Measurements from ENCODE around the gene SP9.

SP9 gene

DNA sequence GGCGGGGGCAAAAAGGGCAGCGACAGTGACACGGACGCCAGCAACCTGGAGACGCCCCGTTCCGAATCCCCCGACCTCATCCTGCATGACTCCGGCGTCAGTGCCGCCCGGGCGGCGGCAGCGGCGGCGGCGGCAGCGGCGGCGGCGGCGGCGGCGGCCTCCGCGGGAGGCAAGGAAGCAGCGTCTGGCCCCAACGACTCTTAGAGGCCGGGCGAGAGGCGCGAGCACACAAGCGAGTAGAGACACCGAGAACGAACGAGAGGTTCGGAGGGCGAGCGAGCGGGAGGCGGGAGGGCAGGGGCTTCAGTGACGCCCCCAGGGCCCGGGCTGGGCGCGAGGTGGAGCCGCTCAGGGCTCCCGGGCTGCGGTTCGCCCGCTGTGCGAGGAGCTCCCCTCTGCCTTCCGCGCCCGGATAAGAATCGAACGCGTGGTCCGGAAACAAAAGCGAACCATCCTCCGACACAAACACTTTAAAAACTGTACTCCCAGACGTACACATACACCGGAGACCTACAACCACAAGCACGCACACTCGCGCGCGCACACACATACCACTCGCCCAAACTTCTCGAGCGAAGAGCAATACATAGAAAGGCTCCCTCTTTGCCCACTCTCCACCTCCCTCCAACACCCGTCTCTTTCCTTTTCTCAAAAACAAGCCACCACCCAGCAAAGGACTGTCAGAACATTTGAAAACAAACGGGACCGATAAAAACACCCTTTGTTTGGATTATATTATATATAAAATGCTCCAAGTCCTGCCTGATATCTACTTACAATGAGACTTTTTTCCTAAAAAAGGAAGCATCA lies 2.8 kb downstream of the SP9 start:
- FAIRE-seq (no peak), DNase-seq (ENCODE audit: insufficient read length, low spot score) (no peak)
- TF ChIP-seq SPI1 (IDR thresholded peaks at IDR 0.05; ENCODE audit: low read depth, low read length) (no peak), PAX5 (IDR thresholded peaks at IDR 0.05; ENCODE audit: insufficient read depth, low read length, severe bottlenecking) (no peak), POLR2AphosphoS5 (IDR thresholded peaks at IDR 0.05; ENCODE audit: low read depth, low read length) (no peak), POLR2A (IDR thresholded peaks at IDR 0.05; ENCODE audit: low read depth, low read length) (no peak)

DNA sequence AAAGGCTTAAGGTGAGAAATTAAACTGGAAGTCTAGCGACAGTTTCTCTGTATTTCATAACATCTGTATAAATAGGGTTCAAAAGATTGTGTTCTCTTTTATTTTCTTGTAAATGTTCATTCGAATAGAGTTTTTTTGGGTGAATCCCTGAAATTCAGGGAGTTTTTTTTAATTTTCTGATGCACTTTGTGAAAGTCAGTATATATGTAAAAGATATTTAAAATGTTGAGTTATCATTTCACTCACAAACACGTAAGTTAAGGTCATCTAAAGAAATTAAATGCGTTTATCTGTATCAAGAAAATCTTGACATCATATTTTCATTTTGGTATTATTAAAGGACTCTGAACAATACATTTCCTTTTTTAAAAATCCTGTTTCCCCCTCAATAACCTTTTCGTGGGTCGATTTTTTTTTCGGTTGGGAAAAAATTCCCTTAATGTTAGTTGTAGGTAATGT lies 3.4 kb downstream of the SP9 start:
- no peak for DNase-seq (ENCODE audit: insufficient read length, low spot score)
- no peak for FAIRE-seq
- TF ChIP-seq POU2F2 (IDR thresholded peaks at IDR 0.05; ENCODE audit: low read depth, low read length) = no peak
- no peak for TF ChIP-seq TAF1 (IDR thresholded peaks at IDR 0.05; ENCODE audit: low read depth, low read length)
- TF ChIP-seq SPI1 (IDR thresholded peaks at IDR 0.05; ENCODE audit: low read depth, low read length) = no peak
- no peak for TF ChIP-seq PAX5 (IDR thresholded peaks at IDR 0.05; ENCODE audit: insufficient read depth, low read length, severe bottlenecking)
- TF ChIP-seq POLR2A (IDR thresholded peaks at IDR 0.05; ENCODE audit: low read depth, low read length) = no peak
- TF ChIP-seq POLR2AphosphoS5 (IDR thresholded peaks at IDR 0.05; ENCODE audit: low read depth, low read length) = no peak

- TF ChIP-seq SPI1 (IDR thresholded peaks at IDR 0.05; ENCODE audit: low read depth, low read length) (no peak), POLR2AphosphoS5 (IDR thresholded peaks at IDR 0.05; ENCODE audit: low read depth, low read length) (no peak), POLR2A (IDR thresholded peaks at IDR 0.05; ENCODE audit: low read depth, low read length) (no peak), PAX5 (IDR thresholded peaks at IDR 0.05; ENCODE audit: insufficient read depth, low read length, severe bottlenecking) (no peak), TAF1 (IDR thresholded peaks at IDR 0.05; ENCODE audit: low read depth, low read length) (no peak), POU2F2 (IDR thresholded peaks at IDR 0.05; ENCODE audit: low read depth, low read length) (no peak)
- DNase-seq (ENCODE audit: insufficient read length, low spot score) = no peak
- no peak for FAIRE-seq
Measured at GRCh38 chr2:174338671-174339560, 4.2 kb downstream of the SP9 start.

DNA sequence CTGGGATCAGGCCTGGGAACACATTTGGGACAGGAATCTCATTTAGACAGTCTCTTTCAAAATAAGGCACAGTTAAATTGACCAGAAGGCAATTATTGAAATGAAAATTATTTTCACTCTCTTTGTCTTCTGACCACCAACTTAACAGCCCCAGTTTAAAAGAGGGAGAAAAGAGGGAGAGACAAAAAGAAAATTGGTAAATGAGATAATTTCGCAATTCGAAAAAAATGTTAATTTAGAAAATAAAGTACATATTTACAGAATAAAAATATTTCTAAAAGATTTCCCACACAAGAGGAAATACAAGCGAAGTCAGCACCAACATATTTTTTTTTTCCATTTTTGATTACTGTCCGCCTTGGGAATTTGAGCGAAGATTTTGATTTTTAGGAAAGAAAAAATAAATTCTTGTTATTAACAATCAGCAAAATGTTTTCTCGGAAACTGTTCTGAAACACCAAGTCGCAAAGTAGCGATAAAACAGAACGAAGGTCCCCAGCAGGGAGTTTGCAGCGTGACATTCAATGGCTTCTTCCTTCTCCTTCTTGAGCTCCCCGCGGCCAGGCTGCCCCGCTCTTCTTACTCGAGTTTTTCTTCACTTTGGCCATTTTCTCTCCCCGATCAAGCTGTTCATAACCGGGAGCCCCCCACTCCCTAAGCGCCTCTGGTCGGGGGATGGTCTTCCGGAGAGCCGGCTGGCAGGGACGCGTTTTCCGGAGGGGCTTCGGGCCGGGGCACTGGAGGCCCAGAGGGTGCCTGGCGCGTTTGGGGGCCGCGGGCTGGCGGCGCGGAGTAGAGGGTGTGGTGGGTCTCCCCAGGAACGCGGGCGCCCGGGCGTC lies 5.0 kb downstream of the SP9 start:
- FAIRE-seq (no peak), DNase-seq (ENCODE audit: insufficient read length, low spot score) (no peak)
- TF ChIP-seq POLR2AphosphoS5 (IDR thresholded peaks at IDR 0.05; ENCODE audit: low read depth, low read length) = no peak
- TF ChIP-seq TAF1 (IDR thresholded peaks at IDR 0.05; ENCODE audit: low read depth, low read length) = no peak
- no peak for TF ChIP-seq PAX5 (IDR thresholded peaks at IDR 0.05; ENCODE audit: insufficient read depth, low read length, severe bottlenecking)
- TF ChIP-seq SPI1 (IDR thresholded peaks at IDR 0.05; ENCODE audit: low read depth, low read length) = no peak
- no peak for TF ChIP-seq POLR2A (IDR thresholded peaks at IDR 0.05; ENCODE audit: low read depth, low read length)
- no peak for TF ChIP-seq POU2F2 (IDR thresholded peaks at IDR 0.05; ENCODE audit: low read depth, low read length)

DNA sequence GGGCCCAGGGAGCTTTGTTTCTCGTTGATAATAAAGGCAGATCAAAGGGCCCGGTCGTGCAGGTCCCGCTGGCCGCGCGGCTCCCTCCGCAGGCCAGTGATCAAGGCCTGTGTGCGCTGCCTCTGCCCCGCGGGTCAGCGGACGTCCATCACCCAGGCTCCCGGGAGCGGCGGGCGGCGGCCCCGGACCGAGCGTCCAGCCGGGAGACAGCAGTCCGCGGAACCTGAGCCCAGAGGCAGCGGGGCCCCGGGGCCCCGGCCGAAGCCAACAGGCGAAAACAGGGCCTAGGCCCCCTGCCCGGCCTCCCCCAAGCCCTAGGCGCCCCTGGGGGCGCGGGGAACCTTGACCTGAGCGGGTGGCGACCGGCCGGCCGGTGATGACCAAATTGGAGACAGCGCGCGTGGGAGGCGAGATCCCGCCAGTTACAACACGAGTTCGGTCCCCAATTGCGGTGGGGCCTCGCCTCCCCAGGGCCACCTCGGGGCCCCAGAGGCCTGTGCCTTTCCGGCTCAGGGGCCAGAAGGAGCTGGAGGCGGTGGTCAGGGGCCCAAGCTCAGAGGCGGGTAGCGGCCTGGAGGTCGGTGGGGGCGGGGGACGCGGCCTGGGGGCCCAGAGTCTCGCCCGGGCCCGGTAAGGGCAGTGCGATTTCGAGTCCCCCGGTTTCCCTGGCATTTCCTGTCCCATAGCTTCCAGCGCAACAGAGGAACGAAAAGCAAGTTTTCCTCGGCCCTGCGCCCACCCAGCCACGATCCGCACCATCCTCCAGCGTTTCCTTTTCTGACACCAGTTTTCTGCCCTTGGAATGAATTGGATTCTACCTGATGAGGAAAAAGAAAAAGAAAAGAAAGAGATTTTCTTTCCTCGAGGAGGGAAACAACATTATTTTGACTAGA lies 5.9 kb downstream of the SP9 start:
- TF ChIP-seq POLR2AphosphoS5 (IDR thresholded peaks at IDR 0.05; ENCODE audit: low read depth, low read length) (no peak), POU2F2 (IDR thresholded peaks at IDR 0.05; ENCODE audit: low read depth, low read length) (no peak), POLR2A (IDR thresholded peaks at IDR 0.05; ENCODE audit: low read depth, low read length) (no peak), TAF1 (IDR thresholded peaks at IDR 0.05; ENCODE audit: low read depth, low read length) (no peak), PAX5 (IDR thresholded peaks at IDR 0.05; ENCODE audit: insufficient read depth, low read length, severe bottlenecking) (no peak), SPI1 (IDR thresholded peaks at IDR 0.05; ENCODE audit: low read depth, low read length) (no peak)
- DNase-seq (ENCODE audit: insufficient read length, low spot score) (no peak), FAIRE-seq (no peak)

DNA sequence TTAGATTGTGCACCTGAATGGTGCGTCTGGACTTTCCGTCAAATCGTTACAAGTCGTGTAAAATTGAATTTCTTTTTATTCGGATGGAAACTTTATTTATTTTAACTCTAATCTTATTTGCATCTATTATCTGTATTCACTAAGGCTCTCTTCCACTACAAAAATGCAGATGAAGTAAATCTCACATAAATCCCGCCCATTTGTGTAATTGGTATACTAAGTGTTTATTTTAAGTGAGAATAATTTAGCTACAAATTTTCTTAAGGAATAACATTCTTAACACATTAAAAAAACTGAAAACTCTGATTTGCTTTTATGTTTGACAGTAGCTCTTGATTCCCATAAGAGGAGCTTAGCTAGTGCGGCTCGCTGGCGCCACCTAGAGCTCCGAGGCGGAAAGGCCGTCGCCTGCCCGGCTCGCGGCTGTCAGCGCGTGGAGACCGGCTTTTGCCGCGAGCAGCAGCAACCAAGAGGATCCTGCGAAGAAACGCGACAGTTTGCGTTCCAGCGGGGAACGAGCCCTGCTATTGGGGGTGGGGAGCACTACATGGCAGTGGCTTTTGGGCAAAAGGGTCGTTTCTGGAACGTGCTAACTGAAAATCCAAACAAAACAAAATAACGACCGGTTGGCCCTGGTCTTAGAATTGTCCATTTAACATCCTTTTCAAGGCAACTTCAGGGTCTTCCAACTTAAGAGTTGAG lies 6.7 kb downstream of the SP9 start:
- no peak for TF ChIP-seq SPI1 (IDR thresholded peaks at IDR 0.05; ENCODE audit: low read depth, low read length)
- no peak for TF ChIP-seq PAX5 (IDR thresholded peaks at IDR 0.05; ENCODE audit: insufficient read depth, low read length, severe bottlenecking)
- FAIRE-seq = peak; percentile 91
- no peak for DNase-seq (ENCODE audit: insufficient read length, low spot score)

DNA sequence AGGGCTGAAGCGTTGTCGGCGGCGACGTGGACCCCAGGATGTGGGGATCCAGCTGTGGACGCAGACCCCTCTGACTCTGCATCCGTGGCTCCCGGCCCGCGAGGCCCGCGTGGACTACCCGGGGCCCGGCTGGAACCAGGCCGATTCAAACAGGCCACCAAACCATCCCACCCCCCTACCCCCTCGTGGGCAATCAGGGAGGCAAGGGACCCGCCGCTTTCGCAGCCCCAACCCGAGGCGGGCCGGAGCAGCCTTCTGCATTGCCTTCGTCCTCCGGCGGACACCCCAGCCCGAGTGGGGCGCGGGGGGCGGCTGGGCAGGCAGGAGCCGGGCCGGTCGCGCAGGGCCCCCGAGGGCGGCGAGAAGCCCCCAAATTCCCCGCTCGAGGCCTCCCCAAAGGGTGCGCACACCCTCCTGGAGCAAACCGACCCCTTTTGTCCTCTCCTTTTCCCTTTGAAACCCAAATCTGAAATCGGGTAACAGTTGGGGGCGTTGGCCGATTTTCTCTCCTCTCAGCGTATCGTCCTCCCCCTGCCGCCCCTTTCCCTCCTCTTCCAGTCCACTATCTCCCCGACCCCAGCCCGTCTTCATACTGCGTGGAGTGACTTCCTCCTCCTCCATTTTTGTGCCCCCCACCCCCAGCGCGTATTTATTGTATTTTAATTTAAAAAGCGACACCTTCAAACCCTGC lies 7.4 kb downstream of the SP9 start:
- DNase-seq (ENCODE audit: insufficient read length, low spot score) = no peak
- TF ChIP-seq POU2F2 (IDR thresholded peaks at IDR 0.05; ENCODE audit: low read depth, low read length) (no peak), PAX5 (IDR thresholded peaks at IDR 0.05; ENCODE audit: insufficient read depth, low read length, severe bottlenecking) (no peak), SPI1 (IDR thresholded peaks at IDR 0.05; ENCODE audit: low read depth, low read length) (no peak), TAF1 (IDR thresholded peaks at IDR 0.05; ENCODE audit: low read depth, low read length) (no peak), POLR2A (IDR thresholded peaks at IDR 0.05; ENCODE audit: low read depth, low read length) (no peak), POLR2AphosphoS5 (IDR thresholded peaks at IDR 0.05; ENCODE audit: low read depth, low read length) (no peak)
- no peak for FAIRE-seq
